Liver (tissue), 3 donors: ENCODE results near the gene SMG6.

Experiments
- GABPA ChIP-seq, 2 donors: IDR thresholded peaks in 1 of 2; conservative IDR thresholded peaks in 1 of 2; 2 replicates each; pipeline ENCODE4 v1.6.1; 2016; ENCODE audit warnings: antibody characterized with exemption in 2 of 2, mild to moderate bottlenecking in 1 of 2, moderate library complexity in 1 of 2
- RXRA ChIP-seq, 2 donors: IDR thresholded peaks; 2 replicates each; pipeline ENCODE4 v1.6.1; 2017 to 2018; ENCODE audit warnings: antibody characterized with exemption in 2 of 2, mild to moderate bottlenecking in 1 of 2
- TF ChIP-seq, protein P1 (sequence below): fragments of 150-350 bp; IDR thresholded peaks from 2 replicates; pipeline ENCODE4 v1.5.1; 2017; ENCODE audit warnings: improper control_type of control experiment, low read depth, low read length; ENCODE audit not compliant: missing input control
- donor health status: healthy.
- donor health status: healthy.

DNA sequence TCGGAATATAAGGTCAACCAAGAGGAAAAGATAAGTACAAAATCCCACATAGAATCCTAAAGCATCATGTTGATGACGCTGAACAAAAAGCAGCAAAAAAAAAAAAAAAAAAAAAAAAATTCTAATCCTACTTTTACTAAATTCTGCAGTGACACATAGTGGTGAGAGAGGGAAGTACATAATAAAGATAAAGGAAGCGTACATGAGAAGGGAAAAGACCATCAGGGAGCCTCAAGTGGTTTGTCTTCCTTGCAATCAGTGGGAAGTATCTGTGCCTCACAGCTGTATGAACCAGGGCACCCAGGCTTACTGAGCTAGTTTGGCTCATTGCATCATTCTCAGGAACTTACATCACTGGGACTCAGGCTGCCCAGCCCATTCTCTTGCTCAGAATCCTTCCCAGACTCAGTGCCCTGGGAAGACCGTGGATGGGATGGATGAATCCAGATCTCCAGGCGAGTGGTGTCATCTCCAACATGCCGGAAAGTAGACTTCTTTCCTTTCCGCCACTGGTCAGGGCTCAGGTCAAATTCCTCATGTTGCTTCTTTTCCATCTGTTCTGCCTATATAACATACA lies 21.2 kb downstream of the SMG6 start:
- TF ChIP-seq RXRA (IDR thresholded peaks at IDR 0.05) (no peak), GABPA (IDR thresholded peaks at IDR 0.05 in 1 of 2, conservative IDR thresholded peaks at IDR 0.05 in 1 of 2) (no peak)
- TF ChIP-seq, protein P1, sequence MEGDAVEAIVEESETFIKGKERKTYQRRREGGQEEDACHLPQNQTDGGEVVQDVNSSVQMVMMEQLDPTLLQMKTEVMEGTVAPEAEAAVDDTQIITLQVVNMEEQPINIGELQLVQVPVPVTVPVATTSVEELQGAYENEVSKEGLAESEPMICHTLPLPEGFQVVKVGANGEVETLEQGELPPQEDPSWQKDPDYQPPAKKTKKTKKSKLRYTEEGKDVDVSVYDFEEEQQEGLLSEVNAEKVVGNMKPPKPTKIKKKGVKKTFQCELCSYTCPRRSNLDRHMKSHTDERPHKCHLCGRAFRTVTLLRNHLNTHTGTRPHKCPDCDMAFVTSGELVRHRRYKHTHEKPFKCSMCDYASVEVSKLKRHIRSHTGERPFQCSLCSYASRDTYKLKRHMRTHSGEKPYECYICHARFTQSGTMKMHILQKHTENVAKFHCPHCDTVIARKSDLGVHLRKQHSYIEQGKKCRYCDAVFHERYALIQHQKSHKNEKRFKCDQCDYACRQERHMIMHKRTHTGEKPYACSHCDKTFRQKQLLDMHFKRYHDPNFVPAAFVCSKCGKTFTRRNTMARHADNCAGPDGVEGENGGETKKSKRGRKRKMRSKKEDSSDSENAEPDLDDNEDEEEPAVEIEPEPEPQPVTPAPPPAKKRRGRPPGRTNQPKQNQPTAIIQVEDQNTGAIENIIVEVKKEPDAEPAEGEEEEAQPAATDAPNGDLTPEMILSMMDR, result peak; percentile 47
